Naive thymus-derived CD8-positive, alpha-beta T cell (primary cell): ENCODE results near the gene SKIC2. TPM values are rescaled to one million over a fixed set of nuclear protein-coding genes. Genes with fewer than 3 reads are reported as not detected.
"Not testable (repeated sequence)": the region's sequence is repeated elsewhere in the genome, so short reads cannot be mapped to it uniquely, and the experiment has no call there.

Source experiments
- ATAC-seq, 2 donors: fragments of 150-1000 bp; cut with Tn5 transposase in 1 of 2; sonication (Bioruptor Pico), chemical (Tn5 transposase) in 1 of 2; 1 replicate in 1 of 2; 2 replicates in 1 of 2; pipeline ENCODE4 v1.10.0; 2021; ENCODE audit warnings: mild to moderate bottlenecking in 2 of 2, moderate library complexity in 2 of 2
- POLR2A ChIA-PET: fragments of 350-600 bp; sonication (Branson Sonifier 250); formaldehyde crosslinking; loops from one replicate; lab custom pipeline; 2021; ENCODE audit warnings: antibody characterized with exemption; lab: Charles Lee
- DNase-seq, 10 donors: peaks; one replicate each; pipeline versions ENCODE4 v3.0.0 to v3.0.0-alpha.2; 2020 to 2022
- H3K27ac Mint-ChIP-seq, 10 donors: one replicate each; pipeline ENCODE4 v1.8.0; 2020 to 2022; ENCODE audit warnings: mild to moderate bottlenecking in 10 of 10, mixed read lengths in 10 of 10, moderate library complexity in 4 of 10, inconsistent platforms in 1 of 10
- H3K27me3 Mint-ChIP-seq, 5 donors: one replicate each; pipeline ENCODE4 v1.8.0; 2021 to 2022; ENCODE audit warnings: mixed read lengths in 5 of 5
- H3K36me3 Mint-ChIP-seq, 3 donors: one replicate each; pipeline ENCODE4 v1.8.0; 2020 to 2022; ENCODE audit warnings: mixed read lengths in 3 of 3, mild to moderate bottlenecking in 2 of 3, inconsistent platforms in 1 of 3
- H3K4me1 Mint-ChIP-seq, 4 donors: one replicate each; pipeline ENCODE4 v1.8.0; 2021 to 2022; ENCODE audit warnings: mixed read lengths in 4 of 4
- H3K4me3 Mint-ChIP-seq, 10 donors: one replicate each; pipeline ENCODE4 v1.8.0; 2020 to 2022; ENCODE audit warnings: mild to moderate bottlenecking in 10 of 10, mixed read lengths in 10 of 10, moderate library complexity in 6 of 10, inconsistent platforms in 1 of 10
- H3K9me3 Mint-ChIP-seq, 9 donors: one replicate each; pipeline ENCODE4 v1.8.0; 2020 to 2022; ENCODE audit warnings: mixed read lengths in 9 of 9, mild to moderate bottlenecking in 3 of 9, inconsistent platforms in 1 of 9, moderate library complexity in 1 of 9
- polyA plus RNA-seq, 3 donors: library from polyadenylated mRNA; unstranded; fragments of 300-500 nt; fragmentation: Illumina TruSeq; gene quantifications; one replicate each; pipeline ENCODE4 v1.2.3, GENCODE V29; 2021
- total RNA-seq, 8 experiments: library from RNA in 2 of 8; stranded (reverse) in 2 of 8; gene quantifications; one replicate each; pipeline ENCODE4 v1.2.3 and lab custom pipeline; 2021 to 2026

Gene SKIC2
- total and polyA plus RNA-seq, 5 experiments from 2014 or later = 18.1 to 141 (median 19.9) TPM

- peak in 1 of 2 donors; percentile 65 for ATAC-seq
- peaks cover 0 to 35% (median 0%) of the 10 kb centered on the region in 3 donors for H3K36me3 Mint-ChIP-seq
- peaks cover 31 to 46% (median 45%) of the 10 kb centered on the region in 4 donors for H3K4me1 Mint-ChIP-seq
- H3K27me3 Mint-ChIP-seq = peaks cover 0 to 4% (median 0%) of the 10 kb centered on the region in 5 donors
- peak overlapping the region; percentile 94 to 99 (median 98) for H3K4me3 Mint-ChIP-seq
- POLR2A ChIA-PET = interaction anchor here (0.5 to 5.6 kb wide), 16 partner anchors 11 to 874 kb away, joined by 3 to 119 read pairs (median 4); partner anchors contain the start of genes ABHD16A, BAG6, DDAH2 and DDX39B
- H3K9me3 Mint-ChIP-seq = no peaks in the 10 kb centered on the region
- H3K27ac Mint-ChIP-seq = peak overlapping the region; percentile 97 to 100 (median 100)
- peak in 1 of 10 donors; percentile 0 for DNase-seq
Measured at GRCh38 chr6:31971279-31971992, 12.5 kb downstream of the SKIC2 start.

DNA sequence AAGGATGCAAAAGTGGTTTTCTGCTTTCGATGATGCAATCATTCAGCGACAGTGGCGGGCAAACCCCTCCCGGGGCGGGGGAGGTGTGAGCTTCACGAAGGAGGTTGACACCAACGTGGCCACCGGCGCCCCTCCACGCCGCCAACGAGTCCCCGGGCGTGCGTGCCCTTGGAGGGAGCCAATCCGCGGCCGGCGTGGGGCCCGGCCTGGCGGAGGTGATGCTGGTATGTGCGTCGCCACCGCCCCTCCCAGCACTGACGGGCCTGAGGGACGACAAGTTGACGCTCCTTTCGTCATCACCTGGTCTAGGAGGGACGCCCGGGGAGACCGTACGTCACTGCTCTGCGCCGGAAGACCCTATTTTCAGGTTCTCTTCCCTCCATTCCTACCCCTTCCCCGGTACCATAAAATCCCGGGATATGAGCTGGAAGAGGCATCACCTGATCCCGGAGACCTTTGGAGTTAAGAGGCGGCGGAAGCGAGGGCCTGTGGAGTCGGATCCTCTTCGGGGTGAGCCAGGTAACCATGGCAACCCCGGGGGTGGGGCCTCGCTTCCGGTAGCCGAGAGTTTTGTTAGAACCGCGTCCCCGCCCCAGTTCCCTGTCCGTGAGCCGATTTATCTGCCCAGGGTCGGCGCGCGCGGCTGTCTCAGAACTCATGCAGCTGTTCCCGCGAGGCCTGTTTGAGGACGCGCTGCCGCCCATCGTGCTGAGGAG is 13.2 kb downstream of the SKIC2 start, which contains the start of gene DXO:
TSS of gene DXO (minus strand) at position 146 of the 716 bp plus-strand sequence. CDS start 463 bp downstream, outside the sequence.
- ATAC-seq = peak; percentile 87 to 90
- H3K36me3 Mint-ChIP-seq = peaks cover 0 to 31% (median 0%) of the 10 kb centered on the region in 3 donors
- peak within 1 kb of the TSS; percentile 94 to 99 (median 98) for H3K4me3 Mint-ChIP-seq
- no peaks in the 10 kb centered on the region for H3K9me3 Mint-ChIP-seq
- H3K27ac Mint-ChIP-seq = peak within 1 kb of the TSS; percentile 97 to 100 (median 100)
- H3K27me3 Mint-ChIP-seq = peaks cover 0 to 4% (median 0%) of the 10 kb centered on the region in 5 donors
- POLR2A ChIA-PET = interaction anchor here (0.5 to 5.6 kb wide), 17 partner anchors 12 to 873 kb away, joined by 3 to 119 read pairs (median 4); partner anchors contain the start of genes ABHD16A, BAG6, DDAH2 and DDX39B
- peak; percentile 89 to 100 (median 99) for DNase-seq
- H3K4me1 Mint-ChIP-seq = peaks cover 29 to 46% (median 42%) of the 10 kb centered on the region in 4 donors

DNA sequence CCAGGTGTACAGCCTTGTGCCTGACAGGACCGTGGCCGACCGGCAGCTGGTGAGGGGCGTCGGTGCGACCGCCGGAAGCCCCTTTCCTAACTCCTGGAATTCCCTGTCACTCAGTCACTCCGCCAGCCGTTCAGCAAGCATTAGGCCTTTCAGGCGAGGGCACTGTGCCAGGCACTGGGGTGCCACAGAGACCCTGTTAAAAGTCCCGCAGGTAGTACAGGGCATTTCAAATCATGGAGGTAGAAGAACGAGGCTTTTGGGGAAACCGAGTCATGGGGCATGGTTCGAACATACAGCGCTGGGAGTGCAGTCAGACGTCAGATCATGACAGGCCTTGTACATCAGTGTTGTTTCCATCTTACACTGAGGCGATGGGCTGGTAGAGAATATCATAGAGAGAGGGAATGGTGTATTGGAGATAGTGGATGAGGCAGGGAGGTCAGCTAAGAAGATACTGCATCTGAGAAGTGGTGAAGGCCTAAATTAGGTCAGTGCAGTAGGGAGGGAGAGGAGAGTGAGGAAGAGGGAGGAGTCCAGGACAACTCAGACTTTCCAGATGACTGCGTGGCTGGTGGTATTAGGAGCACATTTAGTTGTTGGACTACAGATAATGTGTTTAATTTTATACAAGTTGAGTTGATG is 13.9 kb downstream of the SKIC2 start:
- H3K4me1 Mint-ChIP-seq = peaks cover 24 to 47% (median 39%) of the 10 kb centered on the region in 4 donors
- ATAC-seq (no peak), DNase-seq (peak in 1 of 10 donors; percentile 16)
- peaks cover 0 to 24% (median 0%) of the 10 kb centered on the region in 3 donors for H3K36me3 Mint-ChIP-seq
- peak overlapping the region; percentile 97 to 100 (median 100) for H3K27ac Mint-ChIP-seq
- H3K4me3 Mint-ChIP-seq = peak overlapping the region; percentile 94 to 99 (median 98)
- POLR2A ChIA-PET = interaction anchor here (0.9 to 5.6 kb wide), 10 partner anchors 13 to 431 kb away, joined by 3 to 119 read pairs (median 6); partner anchors contain the start of genes ABHD16A, BAG6, DDAH2 and DDX39B
- no peaks in the 10 kb centered on the region for H3K9me3 Mint-ChIP-seq
- H3K27me3 Mint-ChIP-seq = peaks cover 0 to 4% (median 0%) of the 10 kb centered on the region in 5 donors

GRCh38 chr6:31976065-31976464 is 17.1 kb downstream of the SKIC2 start:
- H3K27me3 Mint-ChIP-seq, POLR2A ChIA-PET, ATAC-seq, H3K27ac Mint-ChIP-seq, H3K4me3 Mint-ChIP-seq, H3K9me3 Mint-ChIP-seq: not testable (repeated sequence)
- peak in 2 of 10 donors; percentile 15 to 55 for DNase-seq
- Mint-ChIP-seq H3K36me3 (peaks cover 0 to 10% (median 0%) of the 10 kb centered on the region in 3 donors), H3K4me1 (peaks cover 25 to 50% (median 32%) of the 10 kb centered on the region in 4 donors)

GRCh38 chr6:31977816-31978431 is 18.9 kb downstream of the SKIC2 start:
- H3K36me3 Mint-ChIP-seq = peaks cover 0 to 8% (median 0%) of the 10 kb centered on the region in 3 donors
- H3K9me3 Mint-ChIP-seq = no peaks in the 10 kb centered on the region
- no peak for ATAC-seq
- no peaks in the 10 kb centered on the region for H3K27me3 Mint-ChIP-seq
- peaks cover 14 to 35% (median 23%) of the 10 kb centered on the region in 4 donors for H3K4me1 Mint-ChIP-seq
- no peak overlapping the region for H3K4me3 Mint-ChIP-seq
- POLR2A ChIA-PET = interaction anchor here (0.7 kb wide), 1 partner anchor 130 kb away, joined by 3 read pairs; no protein-coding TSS in a partner anchor
- DNase-seq = peak in 1 of 10 donors; percentile 19
- H3K27ac Mint-ChIP-seq = peak overlapping the region in 4 of 10 donors; percentile 17 to 70 (median 45)

GRCh38 chr6:31978831-31979230 is 19.9 kb downstream of the SKIC2 start:
- Mint-ChIP-seq H3K9me3 (no peaks in the 10 kb centered on the region), H3K4me1 (peaks cover 5 to 27% (median 16%) of the 10 kb centered on the region in 4 donors), H3K36me3 (peaks cover 0 to 8% (median 0%) of the 10 kb centered on the region in 3 donors), H3K27ac (peak overlapping the region; percentile 32 to 95 (median 87)), H3K27me3 (no peaks in the 10 kb centered on the region), H3K4me3 (peak overlapping the region in 6 of 10 donors; percentile 3 to 69 (median 47))
- ATAC-seq (no peak), DNase-seq (peak in 2 of 10 donors; percentile 12 to 31)
- POLR2A ChIA-PET = no interaction called here

DNA sequence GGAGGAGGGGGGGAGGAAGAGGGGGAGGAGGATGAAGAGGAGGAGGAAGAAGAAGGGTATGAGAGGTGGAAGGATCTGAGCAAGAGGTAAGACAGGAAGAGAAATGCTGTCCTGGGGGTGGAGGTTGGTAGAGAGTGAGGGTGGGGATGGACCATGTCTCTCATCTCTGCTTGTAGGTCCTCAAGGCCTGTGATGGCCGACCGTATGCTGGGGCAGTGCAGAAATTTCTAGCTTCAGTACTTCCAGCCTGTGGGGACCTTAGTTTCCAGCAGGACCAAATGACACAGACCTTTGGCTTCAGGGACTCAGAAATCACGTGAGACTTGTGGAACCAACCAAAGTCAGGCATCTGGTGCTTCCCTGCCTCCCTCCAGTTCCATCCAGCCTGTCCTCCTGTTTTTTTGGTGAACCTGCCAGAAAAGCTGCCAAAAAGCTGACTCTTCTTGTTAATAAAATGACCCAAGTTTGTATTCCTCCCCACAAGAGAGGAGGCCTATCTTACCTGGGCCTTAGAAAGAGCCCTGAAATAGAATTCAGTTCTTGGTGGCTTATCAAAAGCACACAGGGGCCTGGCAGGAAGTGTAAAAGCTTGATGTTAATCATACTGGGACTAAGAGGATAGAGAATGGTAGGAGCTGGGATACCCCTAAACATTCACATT is 20.4 kb downstream of the SKIC2 start:
- H3K4me3 Mint-ChIP-seq = peak overlapping the region in 5 of 10 donors; percentile 4 to 56 (median 43)
- peak in 1 of 2 donors; percentile 48 for ATAC-seq
- POLR2A ChIA-PET = interaction anchor here (0.6 to 0.9 kb wide), 2 partner anchors 82 to 773 kb away, joined by 4 read pairs; partner anchors contain the start of gene EHMT2
- DNase-seq = peak in 1 of 10 donors; percentile 9
- peak overlapping the region; percentile 23 to 95 (median 88) for H3K27ac Mint-ChIP-seq
- peaks cover 0 to 6% (median 0%) of the 10 kb centered on the region in 3 donors for H3K36me3 Mint-ChIP-seq
- H3K27me3 Mint-ChIP-seq = no peaks in the 10 kb centered on the region
- no peaks in the 10 kb centered on the region for H3K9me3 Mint-ChIP-seq
- H3K4me1 Mint-ChIP-seq = peaks cover 5 to 23% (median 14%) of the 10 kb centered on the region in 4 donors

- H3K36me3 Mint-ChIP-seq, ATAC-seq, H3K9me3 Mint-ChIP-seq, H3K27me3 Mint-ChIP-seq, H3K4me3 Mint-ChIP-seq: not testable (repeated sequence)
- POLR2A ChIA-PET = interaction anchor here (0.6 to 0.9 kb wide), 2 partner anchors 83 to 774 kb away, joined by 4 read pairs; partner anchors contain the start of gene EHMT2
- peak in 1 of 10 donors; percentile 42 for DNase-seq
- H3K27ac Mint-ChIP-seq = peak overlapping the region in 9 of 10 donors; percentile 20 to 95 (median 86)
- H3K4me1 Mint-ChIP-seq = peaks cover 2 to 20% (median 14%) of the 10 kb centered on the region in 4 donors
Measured at GRCh38 chr6:31980195-31980876, 21.4 kb downstream of the SKIC2 start.

DNA sequence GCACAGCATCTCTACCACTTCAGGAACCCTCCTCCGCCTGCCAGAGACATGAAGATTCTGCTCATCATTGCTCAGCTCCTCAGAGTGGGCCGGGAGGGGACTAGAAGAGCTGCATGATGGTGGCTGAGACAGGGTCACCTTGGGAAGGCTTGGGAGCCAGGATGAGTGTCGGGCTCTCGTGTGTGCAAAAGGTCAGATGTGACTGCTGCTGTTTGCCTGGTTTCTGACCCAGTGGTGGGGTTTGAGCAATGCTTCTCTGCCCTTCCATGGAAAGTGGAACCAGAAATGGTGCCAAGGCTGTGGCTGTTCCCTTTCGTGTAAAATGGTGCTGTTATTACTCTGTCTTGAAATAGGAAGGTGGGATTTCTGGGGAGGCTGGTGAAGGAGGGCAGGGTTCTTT is 22.0 kb downstream of the SKIC2 start:
- H3K9me3 Mint-ChIP-seq, H3K27ac Mint-ChIP-seq, H3K36me3 Mint-ChIP-seq, ATAC-seq, DNase-seq, POLR2A ChIA-PET, H3K4me3 Mint-ChIP-seq, H3K27me3 Mint-ChIP-seq: not testable (repeated sequence)
- peaks cover 2 to 19% (median 14%) of the 10 kb centered on the region in 4 donors for H3K4me1 Mint-ChIP-seq

- DNase-seq, POLR2A ChIA-PET, H3K36me3 Mint-ChIP-seq, H3K27ac Mint-ChIP-seq, H3K4me3 Mint-ChIP-seq, H3K27me3 Mint-ChIP-seq, H3K9me3 Mint-ChIP-seq, ATAC-seq: not testable (repeated sequence)
- peaks cover 2 to 19% (median 14%) of the 10 kb centered on the region in 4 donors for H3K4me1 Mint-ChIP-seq
Measured at GRCh38 chr6:31981744-31982143, 22.8 kb downstream of the SKIC2 start, which contains the start of gene C4A. Gene C4A (plus strand): TSS chr6:31982057. CDS start chr6:31982108, 51 bp downstream.
